OCI-LY3 (cell line): ENCODE results near the gene AQP5.

Experiments used
- CTCF ChIP-seq: fragments of 200-600, 300-600 bp; sonication (generic); IDR thresholded peaks from 2 replicates; pipeline ENCODE4 v1.5.1; 2014; ENCODE audit warnings: antibody characterized with exemption, low read length, low read depth
- EZH2phosphoT487 ChIP-seq: fragments of 200-600 bp; shearing (Covaris generic); IDR thresholded peaks from 2 replicates; pipeline ENCODE4 v1.6.1; 2018; ENCODE audit warnings: antibody characterized with exemption, mixed run types, low read depth

DNA sequence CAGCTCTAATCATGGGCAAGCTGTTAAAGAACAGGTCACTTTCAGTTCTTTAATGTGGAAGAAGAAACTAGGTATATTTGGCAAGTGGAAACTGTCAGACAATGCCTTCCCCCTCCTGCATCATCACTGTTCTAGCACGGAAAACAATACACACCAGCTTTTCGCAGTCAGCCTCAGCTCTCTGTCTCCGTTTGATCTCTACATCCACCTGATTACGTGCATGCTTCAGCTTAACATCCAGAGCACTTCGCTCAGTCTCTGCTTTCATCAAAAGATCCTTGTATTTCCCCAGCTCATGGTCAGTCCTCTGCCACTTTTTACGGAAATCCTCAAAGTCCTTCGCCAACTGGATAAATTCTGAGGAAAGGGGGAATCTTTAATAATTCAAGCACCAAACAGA is 44.6 kb downstream of the AQP5 start:
- TF ChIP-seq CTCF, result no peak
- TF ChIP-seq EZH2phosphoT487, result no peak
